ENCODE data around the gene MAPK11. TPM values are rescaled to one million over a fixed set of nuclear protein-coding genes. Genes with fewer than 3 reads are reported as not detected.

MAPK11 gene
- total RNA-seq, 2 donors from 2014 or later = 0.33 to 0.40 TPM

DNA sequence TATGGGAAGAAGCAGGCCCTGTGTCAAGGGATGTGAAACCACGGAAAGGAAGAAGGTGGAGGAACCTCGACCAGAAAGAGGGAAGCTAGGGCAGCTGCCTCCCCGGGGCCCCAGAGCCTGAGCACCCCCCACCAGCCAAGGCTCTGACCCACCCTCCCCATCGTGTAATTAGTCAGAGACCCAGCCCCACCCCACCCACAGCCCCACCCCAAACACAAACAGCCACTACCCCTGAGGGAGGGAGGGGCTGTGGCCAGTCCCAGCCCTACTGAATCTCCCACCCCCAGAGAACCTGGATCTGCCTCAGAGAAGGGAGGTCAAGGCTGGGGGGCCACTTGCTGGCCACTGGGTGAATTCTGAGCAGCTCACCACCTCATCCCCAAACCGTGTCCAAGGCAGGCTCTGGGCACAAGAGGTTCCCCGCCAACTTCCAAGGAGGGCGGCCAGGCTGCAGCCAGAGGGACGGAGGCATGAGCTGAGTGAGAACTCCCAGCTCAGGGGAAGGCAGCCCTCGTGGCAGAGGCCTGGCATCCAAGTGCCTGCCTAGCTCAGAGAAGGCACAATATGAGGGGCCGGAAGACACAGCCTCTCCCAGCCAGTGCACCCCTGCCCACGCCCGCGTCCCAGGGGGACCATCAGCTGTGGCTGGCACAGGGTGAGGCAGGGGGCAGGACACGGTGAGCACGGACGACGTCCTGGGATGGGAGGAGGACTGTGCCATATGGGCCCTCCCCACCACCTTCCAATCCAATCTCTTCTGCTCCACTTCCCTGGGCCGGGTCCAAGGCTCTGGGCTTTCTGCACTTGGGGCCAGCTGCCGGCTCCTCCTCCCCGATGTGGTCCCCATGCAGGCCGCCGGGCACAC is 34.6 kb upstream of the MAPK11 start:
- no peaks in the 10 kb centered on the region for H3K9me3 ChIP-seq (ENCODE audit: control insufficient read depth, low read length)
- H3K4me3 ChIP-seq (ENCODE audit: low read length) = no peak overlapping the region
- Mint-ChIP-seq H3K27me3 (ENCODE audit: insufficient read depth) (peaks cover 2% of the 10 kb centered on the region), H3K9me3 (no peaks in the 10 kb centered on the region), H3K27ac (no peak overlapping the region), H3K4me3 (no peak overlapping the region), H3K4me1 (peaks cover 14% of the 10 kb centered on the region), H3K36me3 (ENCODE audit: low read depth) (no peaks in the 10 kb centered on the region)
- H3K27me3 ChIP-seq (ENCODE audit: control insufficient read depth, insufficient read depth, low read length, poor library complexity, severe bottlenecking) = no peaks in the 10 kb centered on the region
- H3K36me3 ChIP-seq (ENCODE audit: control insufficient read depth, insufficient read depth, low read length) = no peaks in the 10 kb centered on the region
- WGBS, 2 experiments (ENCODE audit: insufficient coverage in 1 of 2, insufficient read length in 1 of 2) = 93 to 94% methylated on average over 7 to 19 of the region's 22 CpGs
- DNase-seq = no peak
- peaks cover 3% of the 10 kb centered on the region for H3K4me1 ChIP-seq (ENCODE audit: control insufficient read depth, insufficient read depth, low read length)
- H3K27ac ChIP-seq (ENCODE audit: low read depth, low read length) = no peak overlapping the region
- H3K9ac ChIP-seq (ENCODE audit: extremely low read depth, low read length, poor library complexity, severe bottlenecking) = no peak overlapping the region
- TF ChIP-seq, protein P1, sequence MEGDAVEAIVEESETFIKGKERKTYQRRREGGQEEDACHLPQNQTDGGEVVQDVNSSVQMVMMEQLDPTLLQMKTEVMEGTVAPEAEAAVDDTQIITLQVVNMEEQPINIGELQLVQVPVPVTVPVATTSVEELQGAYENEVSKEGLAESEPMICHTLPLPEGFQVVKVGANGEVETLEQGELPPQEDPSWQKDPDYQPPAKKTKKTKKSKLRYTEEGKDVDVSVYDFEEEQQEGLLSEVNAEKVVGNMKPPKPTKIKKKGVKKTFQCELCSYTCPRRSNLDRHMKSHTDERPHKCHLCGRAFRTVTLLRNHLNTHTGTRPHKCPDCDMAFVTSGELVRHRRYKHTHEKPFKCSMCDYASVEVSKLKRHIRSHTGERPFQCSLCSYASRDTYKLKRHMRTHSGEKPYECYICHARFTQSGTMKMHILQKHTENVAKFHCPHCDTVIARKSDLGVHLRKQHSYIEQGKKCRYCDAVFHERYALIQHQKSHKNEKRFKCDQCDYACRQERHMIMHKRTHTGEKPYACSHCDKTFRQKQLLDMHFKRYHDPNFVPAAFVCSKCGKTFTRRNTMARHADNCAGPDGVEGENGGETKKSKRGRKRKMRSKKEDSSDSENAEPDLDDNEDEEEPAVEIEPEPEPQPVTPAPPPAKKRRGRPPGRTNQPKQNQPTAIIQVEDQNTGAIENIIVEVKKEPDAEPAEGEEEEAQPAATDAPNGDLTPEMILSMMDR (conservative IDR thresholded peaks at IDR 0.05) = no peak

DNA sequence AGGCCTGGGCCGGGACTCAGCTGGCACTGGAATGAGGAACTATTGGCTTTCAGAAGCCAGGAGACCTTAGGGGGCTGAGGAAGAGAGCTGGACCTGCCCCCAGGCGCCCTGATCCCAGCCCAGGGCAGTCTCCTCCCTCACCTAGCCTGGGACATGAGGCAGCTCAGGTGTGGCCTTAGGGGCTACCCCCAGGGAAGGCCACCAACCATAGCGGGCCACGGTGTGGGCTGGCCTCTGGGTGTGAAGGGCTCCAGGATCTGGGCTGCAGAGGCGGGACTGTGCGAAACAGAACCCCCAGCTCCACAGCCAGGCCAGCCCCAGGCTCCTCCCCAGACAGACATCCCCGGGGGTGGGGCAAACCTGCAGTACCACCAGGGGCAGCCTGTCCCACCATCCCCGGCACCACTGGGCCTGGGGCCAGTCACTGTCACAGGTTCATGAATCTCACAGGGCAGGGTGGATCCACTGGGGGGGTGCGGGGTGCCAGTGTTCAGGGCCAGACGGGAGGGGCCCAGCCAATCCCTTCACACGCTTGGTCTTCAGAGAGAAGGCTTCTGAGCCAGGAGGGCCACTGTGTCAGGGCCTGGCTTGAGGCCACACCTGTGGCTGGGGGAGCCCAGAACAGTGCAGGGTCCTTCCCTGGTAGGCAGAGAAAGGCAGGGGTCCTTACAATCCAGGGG is 33.8 kb upstream of the MAPK11 start:
- peak; percentile 87 for DNase-seq
- Mint-ChIP-seq H3K36me3 (ENCODE audit: low read depth) (no peaks in the 10 kb centered on the region), H3K9me3 (no peaks in the 10 kb centered on the region), H3K27me3 (ENCODE audit: insufficient read depth) (peaks cover 2% of the 10 kb centered on the region), H3K4me3 (no peak overlapping the region), H3K27ac (no peak overlapping the region), H3K4me1 (peaks cover 14% of the 10 kb centered on the region)
- H3K4me1 ChIP-seq (ENCODE audit: control insufficient read depth, insufficient read depth, low read length) = peaks cover 3% of the 10 kb centered on the region
- H3K9ac ChIP-seq (ENCODE audit: extremely low read depth, low read length, poor library complexity, severe bottlenecking) = no peak overlapping the region
- no peak overlapping the region for H3K27ac ChIP-seq (ENCODE audit: low read depth, low read length)
- no peaks in the 10 kb centered on the region for H3K36me3 ChIP-seq (ENCODE audit: control insufficient read depth, insufficient read depth, low read length)
- no peak overlapping the region for H3K4me3 ChIP-seq (ENCODE audit: low read length)
- WGBS, 2 experiments (ENCODE audit: insufficient coverage in 1 of 2, insufficient read length in 1 of 2) = 79 to 86% methylated on average over 7 to 11 of the region's 11 CpGs
- H3K9me3 ChIP-seq (ENCODE audit: control insufficient read depth, low read length) = no peaks in the 10 kb centered on the region
- TF ChIP-seq, protein P1 (conservative IDR thresholded peaks at IDR 0.05) = peak; percentile 48
- no peaks in the 10 kb centered on the region for H3K27me3 ChIP-seq (ENCODE audit: control insufficient read depth, insufficient read depth, low read length, poor library complexity, severe bottlenecking)

DNA sequence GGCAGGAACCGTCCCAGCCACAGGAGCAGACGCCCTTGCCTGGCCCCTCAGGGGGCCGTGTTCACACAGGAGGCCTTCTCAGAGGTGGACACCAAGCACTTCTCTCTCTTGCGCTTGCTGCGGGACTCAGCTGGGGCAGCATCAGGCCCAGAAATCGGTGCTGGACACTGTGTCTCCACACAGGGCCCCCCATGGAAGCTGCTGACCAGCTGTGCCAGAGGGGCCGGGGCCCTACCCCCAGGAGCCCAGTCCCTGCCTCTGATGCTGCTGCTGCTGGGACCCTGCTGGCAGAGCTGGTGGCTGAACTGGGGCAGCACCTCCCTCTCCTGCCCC is 33.3 kb upstream of the MAPK11 start:
- H3K9me3 Mint-ChIP-seq = no peaks in the 10 kb centered on the region
- peaks cover 2% of the 10 kb centered on the region for H3K27me3 Mint-ChIP-seq (ENCODE audit: insufficient read depth)
- H3K9me3 ChIP-seq (ENCODE audit: control insufficient read depth, low read length) = no peaks in the 10 kb centered on the region
- TF ChIP-seq, protein P1 (conservative IDR thresholded peaks at IDR 0.05) = no peak
- H3K9ac ChIP-seq (ENCODE audit: extremely low read depth, low read length, poor library complexity, severe bottlenecking) = no peak overlapping the region
- H3K4me1 ChIP-seq (ENCODE audit: control insufficient read depth, insufficient read depth, low read length) = peaks cover 3% of the 10 kb centered on the region
- 84 to 87% methylated on average over 5 to 7 of the region's 7 CpGs for WGBS, 2 experiments (ENCODE audit: insufficient coverage in 1 of 2, insufficient read length in 1 of 2)
- H3K27ac Mint-ChIP-seq = no peak overlapping the region
- no peak overlapping the region for H3K27ac ChIP-seq (ENCODE audit: low read depth, low read length)
- no peak overlapping the region for H3K4me3 Mint-ChIP-seq
- H3K4me3 ChIP-seq (ENCODE audit: low read length) = no peak overlapping the region
- H3K4me1 Mint-ChIP-seq = peaks cover 11% of the 10 kb centered on the region
- DNase-seq = no peak
- H3K27me3 ChIP-seq (ENCODE audit: control insufficient read depth, insufficient read depth, low read length, poor library complexity, severe bottlenecking) = no peaks in the 10 kb centered on the region
- no peaks in the 10 kb centered on the region for H3K36me3 ChIP-seq (ENCODE audit: control insufficient read depth, insufficient read depth, low read length)
- no peaks in the 10 kb centered on the region for H3K36me3 Mint-ChIP-seq (ENCODE audit: low read depth)
